GF-D8 (cell line): Measurements from ENCODE around the gene CCDC116.
A peak's percentile ranks its signal among the peaks of the same experiment; 100 is the strongest.
"Not testable (repeated sequence)": the region's sequence is repeated elsewhere in the genome, so short reads cannot be mapped to it uniquely, and the experiment has no call there.

Experiments
- DNase-seq: peaks from one replicate; lab custom pipeline; 2025; lab: John Stamatoyannopoulos, UW

Gene CCDC116

GRCh38 chr22:21609556-21610157, 22.9 kb upstream of the CCDC116 start:
- DNase-seq = not testable (repeated sequence)

DNA sequence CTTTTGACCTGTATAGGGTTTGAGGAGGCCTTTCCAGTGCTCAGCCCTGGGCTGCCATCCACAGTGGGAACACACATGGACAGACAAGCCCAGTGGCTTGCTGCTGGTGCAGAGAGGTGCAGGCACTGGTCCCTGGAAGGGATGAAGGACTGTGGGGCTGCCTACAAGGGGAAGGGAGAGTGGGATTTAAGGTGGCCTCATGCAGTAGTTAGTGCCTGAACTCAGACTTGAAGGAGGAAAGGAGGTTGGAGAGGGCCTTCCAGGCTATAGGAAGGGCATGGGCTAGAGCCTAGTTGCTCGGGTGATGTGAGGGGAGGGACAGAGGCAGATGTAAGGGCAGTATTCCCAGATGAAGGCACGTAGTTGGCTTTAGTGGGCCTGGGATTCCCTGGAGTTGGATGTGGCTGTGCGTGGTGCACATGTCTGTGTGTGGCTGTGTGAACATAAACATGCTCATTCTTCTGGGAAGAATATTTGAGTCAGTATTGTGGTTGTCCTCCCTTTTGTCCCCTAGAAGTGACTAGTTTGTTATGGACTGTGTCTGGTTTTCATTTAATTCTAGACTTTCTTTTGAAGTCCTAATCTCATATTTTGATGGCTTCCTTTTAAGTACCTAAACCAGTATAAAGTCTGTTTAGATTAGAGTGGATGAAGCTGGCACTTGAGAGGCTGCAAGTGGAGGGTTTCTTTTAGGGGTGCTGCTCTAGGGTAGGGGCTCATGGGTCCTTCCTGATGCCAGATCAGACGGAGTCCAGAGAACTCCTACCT, 21.2 kb upstream of the CCDC116 start:
- DNase-seq = no peak

- no peak for DNase-seq
Observed at GRCh38 chr22:21612858-21613257, 19.7 kb upstream of the CCDC116 start.

- no peak for DNase-seq
Observed at GRCh38 chr22:21613553-21614233, 18.9 kb upstream of the CCDC116 start.

DNA sequence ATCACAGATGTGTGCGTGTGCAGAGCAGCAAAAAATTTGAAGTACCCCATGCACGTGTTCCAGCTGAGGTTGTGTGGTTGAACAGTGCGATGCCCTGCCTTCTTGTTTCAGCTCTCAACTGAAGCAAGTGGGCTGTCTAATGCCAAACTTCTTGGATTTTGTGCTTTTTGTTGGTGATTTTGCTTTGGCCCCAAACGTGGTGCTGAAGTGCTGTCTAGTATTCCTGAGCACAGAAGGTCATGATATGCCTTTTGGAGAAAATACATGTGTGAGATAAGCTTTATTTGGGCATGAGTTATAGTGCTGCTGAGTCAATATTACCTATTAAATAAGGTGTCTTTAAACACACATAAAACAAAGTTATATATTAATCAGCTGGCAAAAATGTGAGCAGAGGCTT, 16.8 kb upstream of the CCDC116 start:
- no peak for DNase-seq

DNA sequence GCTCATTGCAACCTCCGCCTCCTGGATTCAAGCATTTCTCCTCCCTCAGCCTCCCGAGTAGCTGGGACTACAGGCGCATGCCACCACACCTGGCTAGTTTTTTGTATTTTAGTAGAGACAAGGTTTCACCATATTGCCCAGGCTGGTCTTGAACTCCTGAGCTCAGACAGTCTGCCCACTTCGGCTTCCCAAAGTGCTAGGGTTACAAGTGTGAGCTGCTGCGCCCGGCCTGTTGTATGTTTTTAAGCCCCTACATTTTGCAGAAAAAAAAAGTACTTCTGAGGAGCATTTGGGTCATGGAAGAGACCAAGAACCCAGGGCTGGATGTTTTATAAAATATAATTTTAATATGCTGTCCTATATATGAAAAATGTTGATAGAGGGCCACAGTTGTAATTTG, 15.2 kb upstream of the CCDC116 start:
- not testable (repeated sequence) for DNase-seq

DNA sequence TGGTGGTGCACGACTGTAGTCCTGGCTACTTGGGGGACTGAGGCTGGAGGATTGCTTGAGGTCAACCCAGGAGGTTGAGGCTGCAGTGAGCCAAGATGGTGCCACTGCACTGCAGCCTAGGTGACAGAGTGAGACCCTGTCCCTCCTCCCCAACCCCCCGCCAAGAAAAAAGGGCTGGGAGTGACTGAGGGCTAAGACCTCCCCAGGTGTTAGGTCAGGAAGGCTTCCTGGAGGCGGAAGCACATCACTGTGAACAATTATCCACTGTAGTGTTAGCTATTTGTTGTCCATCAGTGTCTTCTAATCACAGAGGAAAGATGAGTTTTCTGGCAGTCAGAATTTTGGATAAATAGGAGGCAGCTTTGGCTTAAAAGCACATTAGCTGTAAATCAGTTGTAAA, 11.5 kb upstream of the CCDC116 start:
- DNase-seq = no peak

DNA sequence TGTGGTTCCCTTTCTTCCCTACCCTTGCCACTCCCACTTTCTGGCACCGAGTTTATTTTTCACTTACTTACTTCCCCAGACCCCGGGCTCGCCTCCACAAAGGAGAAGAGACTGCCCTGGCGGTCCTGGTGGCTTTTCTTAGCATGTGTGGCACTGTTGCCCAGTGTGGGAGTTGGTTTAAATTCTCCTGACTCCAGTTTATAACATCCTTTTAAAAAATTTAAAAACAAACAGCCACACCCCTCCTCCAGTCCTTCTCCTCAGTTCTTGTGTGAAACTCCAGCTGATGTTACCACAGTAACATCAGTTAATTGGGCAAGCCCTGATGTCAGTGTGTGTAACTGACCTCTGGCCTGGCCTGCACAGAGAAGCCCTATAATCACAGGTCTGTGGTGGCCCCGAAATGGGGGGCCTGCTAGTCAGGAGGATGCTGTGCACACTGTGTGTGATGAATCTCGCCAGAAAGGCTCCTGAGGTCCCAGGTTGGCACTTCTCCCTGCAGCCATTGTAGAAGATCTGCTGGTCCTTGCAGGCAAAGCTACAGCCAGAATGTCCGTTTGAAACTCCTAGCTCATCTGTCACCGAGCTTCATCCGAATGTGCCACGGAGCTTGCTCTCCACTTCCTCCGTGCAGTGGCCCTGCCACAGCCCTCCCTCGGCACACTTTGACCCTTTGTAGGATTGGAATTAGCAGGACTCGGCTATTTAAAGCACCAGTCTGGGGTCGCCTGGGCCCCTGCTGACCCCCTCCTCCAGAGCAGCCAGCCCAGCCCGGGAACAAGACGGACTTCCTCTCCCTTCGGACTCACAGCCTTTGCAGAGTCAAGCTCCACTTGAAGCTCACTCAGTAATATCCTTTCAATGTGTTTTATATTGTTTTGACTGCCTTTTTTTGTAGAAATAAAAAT, 10.3 kb upstream of the CCDC116 start:
- DNase-seq = no peak

DNA sequence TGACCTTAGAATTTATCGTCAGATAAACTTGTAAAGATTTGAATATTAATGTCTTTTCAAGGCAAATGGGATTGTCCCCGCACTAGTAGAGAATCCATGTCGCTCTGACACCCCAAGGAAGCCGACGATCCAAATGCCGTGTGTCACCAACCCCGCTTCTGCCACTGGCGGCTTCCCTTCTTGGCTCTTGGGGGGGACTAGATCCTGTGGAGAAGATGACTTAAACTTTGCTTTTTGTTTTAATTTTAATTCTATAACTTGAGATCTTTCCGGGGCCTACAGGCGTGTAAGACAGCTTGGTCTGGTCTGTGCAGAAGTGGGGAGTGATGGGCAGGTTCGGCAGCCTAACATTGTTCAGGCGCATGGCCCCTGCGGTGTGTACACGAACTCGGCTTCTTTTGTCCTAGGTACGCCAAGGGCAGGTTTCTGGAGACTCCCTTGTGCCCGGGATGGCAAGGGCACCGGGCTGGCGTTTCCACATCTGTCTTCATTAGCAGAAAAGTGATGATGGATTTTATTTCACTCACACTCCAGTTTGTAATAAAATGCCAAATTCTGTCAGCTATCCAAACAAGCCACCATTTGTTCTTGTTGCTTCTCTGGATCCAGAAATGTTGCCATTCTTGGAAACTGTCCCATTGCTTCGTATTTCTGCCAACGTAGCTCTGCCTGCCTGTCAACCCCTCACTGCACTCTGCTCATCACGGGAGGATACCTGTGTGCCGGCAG, 9.5 kb upstream of the CCDC116 start:
- no peak for DNase-seq

- DNase-seq = no peak
Observed at GRCh38 chr22:21623648-21623970, 9.0 kb upstream of the CCDC116 start.

GRCh38 chr22:21624120-21624879, 8.3 kb upstream of the CCDC116 start:
- DNase-seq = no peak

GRCh38 chr22:21624880-21625791, 7.4 kb upstream of the CCDC116 start:
- no peak for DNase-seq

- DNase-seq = no peak
Observed at GRCh38 chr22:21626073-21626734, 6.4 kb upstream of the CCDC116 start.

DNA sequence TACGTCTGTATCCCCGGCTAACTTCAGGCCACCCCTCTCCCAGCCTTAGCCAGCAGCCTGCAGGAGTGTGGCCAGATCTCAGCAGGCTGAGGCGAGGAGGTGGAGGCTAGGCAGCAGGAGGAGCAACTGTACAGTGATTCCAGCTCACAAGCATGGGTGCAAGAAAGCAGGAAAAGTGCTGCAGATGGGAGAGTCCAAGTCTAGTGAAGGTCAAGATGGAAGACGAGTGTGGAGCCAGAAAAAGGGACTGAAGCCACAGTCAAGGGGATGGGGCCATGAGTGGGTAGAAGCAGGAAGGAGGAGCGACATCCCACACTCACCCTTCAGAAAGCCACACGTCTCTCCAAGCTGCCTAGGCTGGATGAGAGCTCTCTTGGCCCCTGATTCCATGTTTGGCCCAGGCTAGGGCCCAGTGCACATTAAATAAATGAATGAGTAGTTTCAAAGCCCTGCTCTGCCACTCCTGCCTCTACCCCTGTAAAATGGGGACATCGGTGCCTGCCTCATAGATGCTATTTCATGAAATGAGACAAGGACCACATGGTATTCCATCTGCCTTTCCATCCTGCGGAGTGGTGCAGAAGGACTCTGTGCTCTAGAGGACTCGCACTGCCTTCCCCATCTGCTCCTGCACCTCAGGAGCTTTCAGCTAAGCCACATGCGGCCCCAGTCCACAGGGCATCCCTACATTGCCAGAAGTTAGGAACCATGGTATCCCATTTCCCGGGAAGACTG, 5.7 kb upstream of the CCDC116 start:
- no peak for DNase-seq

GRCh38 chr22:21628386-21629254, 3.9 kb upstream of the CCDC116 start:
- DNase-seq = no peak

DNA sequence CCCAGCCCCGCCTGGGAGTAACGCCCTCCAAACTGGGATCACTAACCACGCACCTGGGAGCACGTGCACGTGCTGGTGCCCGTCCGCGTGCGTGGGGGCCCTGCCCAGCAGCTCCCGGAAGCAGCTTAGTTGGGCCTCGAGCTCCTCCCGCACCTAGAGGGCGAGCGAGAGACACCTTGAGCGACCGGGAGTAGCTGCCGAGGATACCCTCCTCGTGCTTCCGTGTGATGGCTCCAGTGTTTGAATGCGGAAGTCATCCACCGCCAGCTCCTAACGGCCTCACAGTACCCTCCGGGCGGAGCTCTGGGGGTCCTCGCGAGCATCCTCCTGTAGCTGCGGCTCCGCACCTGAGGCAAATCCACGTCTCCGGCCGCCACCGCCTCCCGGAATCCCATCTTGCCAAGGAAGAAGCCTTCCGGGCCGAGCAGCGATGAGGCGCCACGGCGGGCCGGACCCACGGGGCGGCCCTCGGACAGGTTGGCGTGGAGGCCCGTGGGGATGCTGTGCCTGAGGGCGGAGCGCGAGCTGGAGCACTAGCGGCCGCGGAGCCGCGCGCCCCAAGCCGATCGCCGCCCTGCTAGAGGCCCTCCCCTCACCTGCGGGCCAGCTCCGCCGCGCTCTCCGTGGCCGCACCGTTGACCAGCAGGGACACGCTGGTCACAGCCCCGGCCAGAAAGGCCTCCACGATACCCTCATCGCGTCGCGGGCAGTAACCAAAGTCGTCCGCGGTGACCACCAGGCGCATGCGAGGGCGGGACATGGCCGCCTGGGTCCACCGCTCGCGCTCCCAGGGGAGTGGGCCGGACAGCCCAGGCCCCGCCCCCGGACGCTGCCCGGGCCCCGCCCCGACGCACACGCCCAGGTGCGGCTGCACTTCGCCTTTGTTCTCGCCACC, 3.1 kb upstream of the CCDC116 start, which contains the start of gene YDJC:
TSS of gene YDJC (minus strand) at position 768 of the 895 bp plus-strand sequence. CDS start at position 760, 8 bp downstream.
- DNase-seq = peak; percentile 88
